Left lung (tissue), 10 donors: Measurements from ENCODE around the gene SALL4. TPM values are rescaled to one million over a fixed set of nuclear protein-coding genes. Genes with fewer than 3 reads are reported as not detected.
"Not testable (repeated sequence)": the region's sequence is repeated elsewhere in the genome, so short reads cannot be mapped to it uniquely, and the experiment has no call there.

Source experiments
- ATAC-seq: fragments of 200-7000 bp; cut with Tn5 transposase; one replicate; pipeline ENCODE4 v1.9.1; 2020; ENCODE audit warnings: moderate library complexity
- DNase-seq, 4 donors: peaks; one replicate each; pipeline ENCODE4 v3.0.0-alpha.2; 2013 to 2020
- H3K27ac ChIP-seq, 2 donors: fragments of 200-600 bp; sonication (generic) in 1 of 2; one replicate each; pipeline versions ENCODE4 v1.5.0 to v1.8.0; 2020 to 2021
- H3K27me3 ChIP-seq, 2 donors: fragments of 200-600 bp; sonication (generic) in 1 of 2; one replicate each; pipeline versions ENCODE4 v1.5.0 to v1.8.0; 2020 to 2021
- H3K36me3 ChIP-seq, 2 donors: fragments of 200-600 bp; sonication (generic) in 1 of 2; one replicate each; pipeline versions ENCODE4 v1.5.0 to v1.8.0; 2020 to 2021
- H3K4me1 ChIP-seq, 2 donors: fragments of 200-600 bp; one replicate each; pipeline ENCODE4 v1.8.0; 2021
- H3K4me3 ChIP-seq, 2 donors: fragments of 200-600 bp; sonication (generic) in 1 of 2; one replicate each; pipeline versions ENCODE4 v1.5.0 to v1.8.0; 2020 to 2021; ENCODE audit warnings: mild to moderate bottlenecking in 1 of 2
- H3K9me3 ChIP-seq, 2 donors: fragments of 200-600 bp; sonication (generic) in 1 of 2; one replicate each; pipeline versions ENCODE4 v1.5.0 to v1.8.0; 2020 to 2021
- intact Hi-C, 2 donors: fragments of 100-400 bp; cut with DNase I; formaldehyde crosslinking; loops; one replicate each; pipeline versions ENCODE4 v1.11.2 to v1.14.2; 2022
- polyA plus RNA-seq, 6 donors: library from polyadenylated mRNA; unstranded; fragments of 120-200 nt; gene quantifications; one replicate each; pipeline ENCODE4 v1.2.1, GENCODE V29; 2013; ENCODE audit not compliant: insufficient read length in 6 of 6
- total RNA-seq, 2 donors: library from RNA; stranded (reverse); fragmentation: NEBNext Ultra II Directional; extraction: Animal tissue kit (Norgen Biotek cat#: 25700); gene quantifications; one replicate each; pipeline ENCODE4 v1.2.1, GENCODE V29; 2021
- TF ChIP-seq, protein P1 (sequence below), 2 donors: fragments of 200-600 bp; sonication (generic) in 1 of 2; IDR thresholded peaks; one replicate each; pipeline versions ENCODE4 v1.5.0 to v1.8.0; 2021; ENCODE audit warnings: antibody characterized with exemption in 2 of 2
- donor health status: DM: no; HTN: yes; CAD: no.
- donor health status: DM: no; HTN: no; CAD: no.

Gene SALL4
- total and polyA plus RNA-seq, 8 donors: 0.24 to 24.6 (median 20.0) TPM

DNA sequence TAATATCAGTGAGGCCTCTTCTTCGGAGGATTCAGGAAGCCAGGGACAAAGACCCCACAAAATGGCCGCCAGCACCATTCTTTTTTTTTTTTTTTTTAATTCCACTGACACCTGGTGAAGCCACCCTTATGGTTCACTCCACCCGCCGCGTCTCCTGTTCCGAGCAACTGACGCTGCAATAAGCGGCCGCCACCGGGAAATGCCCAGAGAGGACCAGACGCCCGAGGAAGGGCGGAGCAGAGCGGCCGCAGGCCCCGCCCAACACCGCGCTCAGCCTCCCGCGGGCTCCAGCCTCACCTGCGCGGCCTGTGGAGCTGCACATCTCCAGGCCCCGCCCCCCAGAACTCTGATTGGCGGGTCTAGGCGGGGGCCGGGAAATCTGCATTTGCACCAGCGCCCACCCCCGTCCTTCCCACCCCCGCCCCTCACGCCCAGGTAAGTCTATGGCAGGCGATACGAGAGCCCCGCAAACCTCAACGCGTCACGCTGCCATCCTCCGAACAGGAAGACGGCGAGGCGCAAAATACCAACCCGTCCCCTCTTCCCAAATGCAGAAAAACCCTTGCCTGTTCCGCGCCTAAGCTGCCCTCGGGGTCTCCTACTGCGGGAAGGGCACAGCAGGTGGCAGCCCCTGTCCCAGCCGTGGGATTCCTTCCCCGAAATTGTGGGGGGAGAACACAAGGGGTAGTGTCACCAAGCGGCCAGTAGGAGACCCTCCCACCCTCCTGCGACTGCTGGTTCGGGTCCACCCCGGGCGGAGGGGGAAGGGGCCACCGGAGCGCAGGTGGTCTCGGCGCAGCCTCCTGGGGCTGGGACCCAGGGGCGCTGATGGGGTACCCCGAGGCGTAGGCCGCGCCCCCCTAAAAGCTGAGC is 35.1 kb downstream of the SALL4 start:
- DNase-seq: peak in 3 of 4 donors; percentile 75 to 97 (median 86)
- intact Hi-C loops: no loop called here
- peak; percentile 99 for ATAC-seq

DNA sequence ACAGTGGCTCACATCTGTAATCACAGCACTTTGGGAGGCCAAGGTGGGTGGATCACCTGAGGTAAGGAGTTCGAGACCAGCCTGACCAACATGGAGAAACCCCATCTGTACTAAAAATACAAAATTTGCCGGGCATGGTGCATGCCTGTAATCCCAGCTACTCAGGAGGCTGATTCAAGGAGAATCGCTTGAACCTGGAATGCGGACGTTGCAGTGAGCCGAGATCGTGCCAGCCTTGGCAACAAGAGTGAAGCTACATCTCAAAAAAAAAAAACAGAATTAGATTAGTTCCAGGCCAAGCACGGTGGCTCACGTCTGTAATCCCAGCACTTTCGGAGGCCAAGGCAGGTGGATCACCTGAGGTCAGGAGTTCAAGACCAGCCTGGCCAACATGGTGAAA is 36.9 kb downstream of the SALL4 start:
- peaks cover 0 to 32% of the 10 kb centered on the region in 2 donors for H3K27me3 ChIP-seq
- H3K9me3 ChIP-seq, H3K27ac ChIP-seq, H3K36me3 ChIP-seq, ATAC-seq, DNase-seq, H3K4me3 ChIP-seq, intact Hi-C loops: not testable (repeated sequence)
- H3K4me1 ChIP-seq: peaks cover 0 to 27% of the 10 kb centered on the region in 2 donors

More for the DNA sequence above, 35.1 kb downstream of the SALL4 start:
- Histone ChIP-seq H3K9me3 (no peaks in the 10 kb centered on the region), H3K36me3 (no peaks in the 10 kb centered on the region), H3K4me1 (peaks cover 0 to 23% of the 10 kb centered on the region in 2 donors), H3K27me3 (peaks cover 0 to 35% of the 10 kb centered on the region in 2 donors), H3K4me3 (peak overlapping the region; percentile 61 to 66), H3K27ac (peak overlapping the region; percentile 18 to 33)
- TF ChIP-seq, protein P1, sequence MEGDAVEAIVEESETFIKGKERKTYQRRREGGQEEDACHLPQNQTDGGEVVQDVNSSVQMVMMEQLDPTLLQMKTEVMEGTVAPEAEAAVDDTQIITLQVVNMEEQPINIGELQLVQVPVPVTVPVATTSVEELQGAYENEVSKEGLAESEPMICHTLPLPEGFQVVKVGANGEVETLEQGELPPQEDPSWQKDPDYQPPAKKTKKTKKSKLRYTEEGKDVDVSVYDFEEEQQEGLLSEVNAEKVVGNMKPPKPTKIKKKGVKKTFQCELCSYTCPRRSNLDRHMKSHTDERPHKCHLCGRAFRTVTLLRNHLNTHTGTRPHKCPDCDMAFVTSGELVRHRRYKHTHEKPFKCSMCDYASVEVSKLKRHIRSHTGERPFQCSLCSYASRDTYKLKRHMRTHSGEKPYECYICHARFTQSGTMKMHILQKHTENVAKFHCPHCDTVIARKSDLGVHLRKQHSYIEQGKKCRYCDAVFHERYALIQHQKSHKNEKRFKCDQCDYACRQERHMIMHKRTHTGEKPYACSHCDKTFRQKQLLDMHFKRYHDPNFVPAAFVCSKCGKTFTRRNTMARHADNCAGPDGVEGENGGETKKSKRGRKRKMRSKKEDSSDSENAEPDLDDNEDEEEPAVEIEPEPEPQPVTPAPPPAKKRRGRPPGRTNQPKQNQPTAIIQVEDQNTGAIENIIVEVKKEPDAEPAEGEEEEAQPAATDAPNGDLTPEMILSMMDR (IDR thresholded peaks at IDR 0.05): no peak

DNA sequence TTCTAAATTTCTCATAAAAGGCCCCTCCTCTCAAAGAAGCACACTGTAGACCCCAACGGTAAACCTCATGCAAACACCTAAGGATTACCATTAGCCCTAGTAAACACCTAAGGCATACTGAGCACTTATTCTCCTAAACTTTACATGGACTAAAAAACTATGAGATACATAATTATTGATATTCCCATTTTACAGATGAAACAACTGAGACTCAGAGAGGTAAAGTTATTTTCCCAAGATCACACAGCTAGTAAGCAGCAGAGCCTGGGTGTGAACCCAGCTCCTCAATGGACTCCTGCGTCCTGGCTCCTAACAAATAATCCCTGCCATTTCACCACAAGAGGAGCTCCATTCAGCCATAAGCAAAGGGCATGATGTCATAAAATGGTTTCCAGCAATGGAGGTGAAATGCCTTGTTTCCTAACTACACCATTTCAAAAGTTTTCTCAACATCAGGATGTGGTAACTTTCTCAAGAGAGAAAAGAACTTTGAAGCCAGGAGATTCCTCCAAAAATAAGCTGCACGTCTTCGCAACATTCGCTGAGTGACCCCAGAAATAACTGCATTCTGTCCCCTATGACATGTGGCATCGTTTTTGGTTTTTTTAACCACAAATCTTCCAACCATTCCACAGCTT is 38.2 kb downstream of the SALL4 start:
- Histone ChIP-seq H3K4me3 (no peak overlapping the region), H3K36me3 (no peaks in the 10 kb centered on the region), H3K9me3 (no peaks in the 10 kb centered on the region), H3K27ac (peak overlapping the region in 1 of 2 donors; percentile 39), H3K4me1 (peaks cover 0 to 27% of the 10 kb centered on the region in 2 donors), H3K27me3 (peaks cover 0 to 24% of the 10 kb centered on the region in 2 donors)
- no peak for ATAC-seq
- intact Hi-C loops: no loop called here
- TF ChIP-seq, protein P1 (IDR thresholded peaks at IDR 0.05): no peak
- DNase-seq: no peak

DNA sequence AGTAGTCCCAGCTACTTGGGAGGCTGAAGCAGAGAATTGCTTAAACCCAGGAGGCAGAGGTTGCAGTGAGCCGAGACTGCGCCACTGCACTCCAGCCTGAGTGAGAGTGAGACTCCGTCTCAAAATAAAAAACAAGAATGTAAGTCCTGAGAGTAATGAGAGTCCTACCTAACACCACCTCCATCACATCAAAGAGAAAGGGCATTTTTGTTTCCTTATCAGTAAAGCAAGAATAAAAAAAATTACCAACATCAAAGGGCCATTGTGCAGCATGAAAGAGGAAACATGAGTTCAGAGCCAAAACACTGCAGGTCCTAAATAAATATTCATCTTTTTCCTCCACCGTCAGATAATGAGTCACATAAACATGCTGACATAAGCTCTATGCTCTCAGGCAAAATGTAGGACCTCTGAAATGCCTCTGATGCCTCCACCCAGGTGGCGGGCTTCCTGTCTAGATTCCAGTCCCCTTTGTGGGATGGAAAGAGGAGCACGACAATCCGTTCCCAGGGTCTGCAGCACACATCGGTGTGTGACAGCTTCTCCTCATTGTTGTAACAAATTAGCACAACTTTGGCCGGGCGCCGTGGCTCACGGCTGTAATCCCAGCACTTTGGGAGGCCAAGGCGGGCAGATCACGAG is 41.3 kb downstream of the SALL4 start:
- TF ChIP-seq, protein P1 (IDR thresholded peaks at IDR 0.05): no peak
- H3K4me3 ChIP-seq: no peak overlapping the region
- intact Hi-C loops: no loop called here
- ATAC-seq (peak; percentile 50), DNase-seq (no peak)
- no peaks in the 10 kb centered on the region for H3K9me3 ChIP-seq
- H3K27me3 ChIP-seq: no peaks in the 10 kb centered on the region
- no peak overlapping the region for H3K27ac ChIP-seq
- H3K4me1 ChIP-seq: peaks cover 0 to 8% of the 10 kb centered on the region in 2 donors
- no peaks in the 10 kb centered on the region for H3K36me3 ChIP-seq

DNA sequence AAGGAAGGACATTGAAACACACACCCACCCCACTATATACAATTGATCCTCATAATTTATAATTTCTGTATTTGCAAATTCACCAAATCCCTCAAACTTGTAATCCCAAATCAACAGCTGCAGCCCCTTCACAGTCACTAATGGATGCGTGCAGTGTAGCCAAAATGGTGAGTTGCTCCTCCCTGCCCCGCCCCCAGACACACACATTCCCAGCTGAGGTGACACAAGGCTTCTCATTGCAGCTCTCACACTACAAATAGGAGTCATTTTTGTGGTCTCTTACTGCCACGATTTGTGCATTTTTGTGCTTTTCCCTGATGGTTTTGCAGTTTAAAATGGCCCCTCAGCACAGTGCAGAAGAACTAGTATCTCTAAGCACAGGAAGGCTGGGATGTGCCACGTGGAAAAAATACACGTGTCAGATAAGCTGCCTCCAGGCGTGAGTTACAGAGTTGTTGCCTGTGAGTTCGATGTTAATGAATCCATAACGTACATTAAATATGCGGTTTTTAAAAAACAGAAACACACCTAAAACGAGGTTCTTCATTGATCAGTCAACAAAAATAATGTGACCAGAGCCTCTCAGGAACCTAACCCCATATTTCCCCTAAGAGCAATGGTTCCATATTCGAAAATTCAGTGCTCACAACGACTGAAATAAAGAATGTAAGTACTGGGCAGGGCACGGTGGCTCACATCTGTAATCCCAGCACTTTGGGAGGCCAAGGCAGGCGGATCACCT is 42.4 kb downstream of the SALL4 start:
- H3K27ac ChIP-seq: no peak overlapping the region
- no peaks in the 10 kb centered on the region for H3K27me3 ChIP-seq
- DNase-seq: no peak
- no peak for ATAC-seq
- no peak overlapping the region for H3K4me3 ChIP-seq
- no peaks in the 10 kb centered on the region for H3K36me3 ChIP-seq
- no peaks in the 10 kb centered on the region for H3K9me3 ChIP-seq
- intact Hi-C loops: no loop called here
- TF ChIP-seq, protein P1 (IDR thresholded peaks at IDR 0.05): no peak
- peaks cover 0 to 4% of the 10 kb centered on the region in 2 donors for H3K4me1 ChIP-seq
